HG02938 (cell line): ENCODE data around the gene PNPT1.

ENCODE experiments used
- ATAC-seq: cut with Tn5 transposase; IDR thresholded peaks from one replicate; pipeline ENCODE4 v1.9.1; 2021; ENCODE audit warnings: mild to moderate bottlenecking, moderate library complexity; ENCODE audit not compliant: unreplicated experiment

Gene PNPT1

DNA sequence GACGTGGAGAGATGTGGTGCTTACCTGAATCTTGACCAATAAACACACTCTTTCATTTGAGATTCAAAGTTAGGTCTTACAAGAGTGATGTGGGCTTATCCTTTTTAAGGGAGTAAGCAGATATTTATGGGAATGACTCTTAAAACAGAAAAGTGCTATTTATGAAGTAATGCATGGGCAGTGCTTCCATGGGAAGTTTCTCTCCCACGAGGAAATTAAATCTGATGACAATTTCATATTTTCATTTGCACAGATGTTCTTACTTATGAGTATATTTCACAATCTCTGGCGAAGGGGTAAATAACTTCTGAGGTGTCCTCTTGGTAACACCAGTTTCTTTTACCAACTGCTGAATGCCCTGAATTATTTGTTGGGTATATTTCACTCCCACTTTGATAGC is 21.0 kb downstream of the PNPT1 start:
- ATAC-seq, result no peak

DNA sequence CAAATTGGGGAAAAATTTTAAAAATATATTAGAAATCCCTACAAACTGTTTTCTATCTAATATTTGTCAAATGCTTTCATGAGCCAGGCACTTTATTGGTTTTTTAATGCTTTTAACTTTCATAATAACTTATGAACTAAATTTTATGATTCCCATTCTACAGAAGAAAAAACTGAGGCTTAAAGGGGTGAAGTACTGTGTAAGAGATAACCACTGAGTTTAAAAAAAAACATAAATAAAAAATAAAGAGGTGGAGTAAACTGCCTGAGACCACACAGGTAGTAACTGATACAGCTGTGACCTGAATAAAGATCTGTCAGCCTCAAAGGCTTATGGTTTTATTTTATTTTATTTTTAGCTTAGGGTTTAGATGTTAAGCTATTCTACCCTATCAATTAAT is 24.7 kb downstream of the PNPT1 start:
- no peak for ATAC-seq

DNA sequence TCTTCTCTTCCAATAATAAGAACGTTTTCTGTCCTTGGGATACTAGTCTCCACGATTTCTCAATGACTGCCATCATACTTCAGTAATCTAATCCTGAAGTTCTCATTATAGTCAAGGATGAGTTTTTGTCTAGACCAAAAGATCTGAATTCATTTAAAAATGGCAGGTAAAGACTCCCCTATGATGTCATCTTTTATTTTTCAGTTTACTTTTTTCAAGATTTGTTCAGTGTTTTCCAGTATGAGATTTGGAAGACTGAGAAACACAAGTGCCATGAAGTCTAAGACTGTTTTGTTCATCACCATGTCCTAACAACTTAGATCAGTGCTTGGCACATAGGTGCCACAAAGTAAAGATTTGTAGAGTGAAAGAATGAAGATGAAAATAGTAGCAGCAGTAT is 40.4 kb downstream of the PNPT1 start:
- ATAC-seq, result no peak

DNA sequence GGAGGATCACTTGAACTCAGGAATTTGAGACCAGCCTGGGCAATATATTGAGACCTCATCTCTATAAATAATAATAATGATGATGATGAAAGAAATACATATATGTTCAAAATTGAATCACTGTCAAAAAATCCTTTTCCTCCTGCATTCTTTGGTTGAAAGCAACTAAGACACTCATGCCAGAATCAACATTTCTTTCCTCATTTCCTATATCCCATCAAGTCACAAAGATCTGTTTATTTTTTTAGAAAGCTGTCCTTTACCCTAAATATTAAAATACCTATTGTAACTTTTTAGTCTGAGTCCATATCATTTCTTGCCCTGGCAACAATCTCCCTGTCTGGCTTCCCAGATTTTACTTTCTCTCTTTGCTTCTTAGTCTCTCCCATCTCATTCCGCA is 44.4 kb downstream of the PNPT1 start:
- no peak for ATAC-seq

DNA sequence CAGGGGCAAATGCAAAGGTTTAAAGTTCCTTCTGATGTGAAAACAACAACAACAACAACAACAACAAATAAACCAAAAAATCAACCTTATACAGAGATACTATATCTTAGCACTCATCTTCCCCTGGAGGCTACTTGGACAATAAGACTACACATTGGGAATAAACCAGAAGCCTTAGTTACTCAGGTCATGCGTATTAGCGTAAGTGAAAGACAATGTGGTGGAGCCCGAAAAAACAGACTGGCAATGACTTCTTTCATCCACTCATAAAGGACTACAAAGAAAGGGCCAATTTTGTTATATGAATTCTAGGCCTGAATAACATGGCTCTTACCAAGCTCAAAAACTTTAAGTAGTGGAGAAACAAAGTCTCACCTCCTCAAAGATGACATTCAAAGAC is 56.8 kb downstream of the PNPT1 start:
- no peak for ATAC-seq

DNA sequence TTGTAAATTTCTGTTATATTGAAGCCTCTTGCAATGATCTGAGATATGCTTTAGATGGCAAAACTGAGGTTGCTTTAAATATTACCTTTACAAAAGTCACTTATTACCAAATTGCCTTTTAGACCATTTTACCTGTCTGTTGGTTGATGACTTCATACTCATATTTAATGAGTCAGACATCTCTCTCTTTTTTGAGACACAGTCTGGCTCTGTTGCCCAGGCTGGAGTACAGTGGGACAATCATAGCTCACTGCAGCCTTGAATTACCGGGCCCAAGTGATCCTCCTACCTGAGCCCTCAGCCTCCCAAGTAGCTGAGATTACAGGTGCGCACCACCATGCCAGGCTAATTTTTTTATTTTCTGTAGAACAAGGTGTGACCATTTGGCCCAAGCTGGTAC is 64.7 kb downstream of the PNPT1 start:
- no peak for ATAC-seq

DNA sequence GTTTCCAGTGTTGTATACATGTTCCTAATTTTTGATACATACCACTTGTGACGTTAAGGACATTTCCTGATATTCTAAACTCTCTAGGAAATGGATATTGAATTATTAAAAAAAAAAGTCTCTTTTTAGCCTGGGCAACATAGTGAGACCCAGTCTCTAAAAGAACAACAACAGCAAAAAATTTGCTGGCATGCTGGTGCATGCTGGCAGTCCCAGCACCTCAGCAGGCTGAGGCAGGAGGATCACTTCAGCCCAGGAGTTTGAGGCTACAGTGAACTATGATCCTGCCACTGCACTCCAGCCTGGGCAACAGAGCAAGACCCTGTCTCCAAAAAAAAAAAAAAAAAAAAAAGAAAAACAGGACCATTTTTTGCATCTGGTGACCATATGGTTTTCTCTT is 65.7 kb downstream of the PNPT1 start:
- ATAC-seq, result no peak

DNA sequence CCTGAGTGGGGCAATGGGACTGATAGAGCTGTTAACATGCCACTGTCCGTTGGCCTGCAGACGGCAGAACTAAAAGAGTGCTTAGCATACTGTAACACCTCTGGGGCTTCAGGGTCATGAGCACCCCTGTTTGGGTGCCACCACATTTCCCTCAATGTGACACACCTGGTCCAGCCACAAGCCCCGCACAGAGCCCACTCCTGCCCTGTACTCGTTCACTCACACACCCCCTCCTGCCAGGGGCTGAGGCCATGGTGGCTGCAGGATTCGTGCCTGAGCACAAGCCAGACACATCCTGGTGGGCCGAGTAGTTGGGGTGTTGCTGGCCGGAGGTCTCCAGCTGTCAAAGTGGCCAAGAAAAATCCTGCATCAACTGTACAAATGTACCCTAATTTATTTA is 71.8 kb downstream of the PNPT1 start:
- ATAC-seq, result no peak

DNA sequence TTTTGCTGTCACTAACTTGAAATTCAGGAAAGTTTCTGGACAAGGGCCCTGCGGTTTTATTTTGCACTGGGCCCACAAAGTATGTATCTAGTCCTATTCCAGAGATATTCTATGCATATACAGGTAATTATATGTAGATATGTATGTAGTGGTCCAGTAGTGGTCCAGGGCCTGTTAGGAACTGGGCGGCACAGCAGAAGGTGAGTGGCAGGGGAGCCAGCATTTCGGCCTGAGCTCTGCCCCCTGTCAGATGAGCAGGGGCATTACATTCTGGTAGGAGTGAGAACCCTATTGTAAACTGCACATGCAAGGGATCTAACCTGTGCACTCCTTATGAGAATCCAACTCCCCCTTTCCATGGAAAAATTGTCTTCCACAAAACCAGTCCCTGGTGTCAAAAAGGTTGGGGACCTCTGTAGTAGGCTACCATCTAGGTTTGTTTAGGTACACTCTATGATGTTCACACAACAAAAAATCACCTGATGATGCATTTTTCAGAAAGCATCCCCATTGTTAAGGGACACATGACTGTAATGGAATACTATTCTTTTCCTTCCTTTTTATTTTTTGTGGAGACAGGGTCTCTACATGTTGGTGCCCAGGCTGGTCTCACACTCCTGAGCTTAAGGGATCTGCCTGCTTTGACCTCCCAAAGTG is 73.4 kb downstream of the PNPT1 start:
- no peak for ATAC-seq

DNA sequence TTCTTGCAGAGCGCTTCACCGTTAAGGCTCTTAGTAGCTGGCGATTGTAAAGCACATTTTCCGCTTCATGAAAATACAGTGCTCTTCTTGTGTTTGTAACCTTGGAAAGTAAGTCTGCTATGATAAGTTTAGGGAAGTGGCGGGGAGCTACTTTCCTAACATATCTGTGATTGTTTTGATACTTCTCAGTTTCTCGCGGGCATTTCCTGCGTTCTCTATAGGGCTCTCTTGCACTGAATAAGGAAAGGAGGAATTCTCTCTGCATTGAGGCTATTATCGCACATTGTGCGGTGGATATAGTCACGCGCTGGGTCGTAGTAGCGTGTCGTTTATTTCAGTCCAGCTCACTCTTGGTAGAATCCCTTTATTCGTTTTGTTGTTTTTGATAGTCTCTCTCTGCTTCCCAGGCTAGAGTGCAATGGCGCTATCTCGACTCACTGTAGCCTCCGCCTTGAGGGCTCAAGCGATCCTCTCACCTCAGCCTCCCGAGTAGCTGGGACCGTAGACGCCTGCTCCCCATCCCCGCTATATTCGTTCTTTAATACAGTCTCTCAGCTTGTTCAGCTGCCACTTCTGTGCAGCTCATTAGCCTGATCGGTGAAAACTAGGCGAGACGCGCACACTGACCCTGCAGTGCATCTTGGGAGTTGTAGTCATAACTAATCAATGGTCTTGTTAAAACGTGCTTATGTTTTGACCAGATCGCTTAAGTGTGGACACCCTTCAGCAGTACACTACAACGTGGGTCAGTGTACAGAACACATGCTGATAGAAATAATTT is 75.2 kb downstream of the PNPT1 start:
- peak; percentile 35 for ATAC-seq

DNA sequence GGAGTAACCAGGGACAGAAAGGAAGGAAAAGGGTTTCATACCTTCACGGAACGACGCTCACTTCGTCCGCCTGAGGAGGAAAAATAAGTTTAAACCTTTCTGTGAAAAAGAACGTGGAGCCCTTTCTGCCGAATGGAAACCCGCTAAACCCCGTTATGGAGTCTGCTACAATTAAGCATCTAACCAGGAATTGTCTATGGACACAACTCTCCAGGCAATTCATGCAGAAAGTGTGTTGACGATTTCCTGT is 75.7 kb downstream of the PNPT1 start:
- ATAC-seq, result no peak

DNA sequence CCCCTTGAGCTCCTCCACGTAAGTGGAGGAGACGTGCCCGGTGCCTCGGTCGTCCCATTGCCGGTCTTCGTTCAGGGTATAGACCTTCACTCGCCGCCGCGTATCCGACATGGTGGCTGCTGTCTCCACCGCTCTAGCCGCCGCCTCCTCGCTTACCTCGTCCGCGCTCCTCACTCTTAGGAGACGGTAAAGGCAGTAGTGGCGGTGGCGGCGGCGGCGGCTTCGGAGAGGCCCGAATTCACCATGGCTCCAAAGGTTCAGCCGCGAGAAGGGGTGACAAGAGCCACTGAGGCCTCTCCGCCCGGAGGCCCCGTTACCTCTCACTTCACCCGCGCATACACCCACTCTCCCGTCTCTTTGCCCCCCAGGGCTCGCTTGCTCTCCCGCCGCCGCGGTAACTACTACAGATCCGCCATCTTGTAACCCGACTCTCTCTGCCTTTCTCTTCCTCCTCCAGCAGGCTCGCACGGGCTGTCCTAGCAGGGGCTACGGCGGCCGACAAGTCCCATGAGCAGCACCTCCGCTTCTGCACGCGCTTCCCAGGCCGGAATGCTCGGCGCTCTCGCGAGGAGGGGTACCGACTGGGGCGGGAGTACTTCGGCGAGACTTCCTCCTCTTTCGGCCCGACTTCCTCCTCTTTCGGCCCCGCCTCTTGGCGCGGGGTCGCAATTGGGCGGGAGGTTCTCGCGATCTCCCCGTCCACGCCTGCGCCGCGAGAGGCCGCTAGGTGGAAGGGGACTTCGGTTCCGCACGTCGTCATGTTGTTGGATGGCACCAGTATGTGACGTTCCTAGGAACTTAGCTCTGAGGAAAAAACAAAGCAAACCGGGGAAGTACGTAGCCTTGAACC is 76.2 kb downstream of the PNPT1 start, which contains the start of gene PPP4R3B:
Gene PPP4R3B, minus strand, starts transcription at position 448 of the 850 bp plus-strand sequence. Its CDS starts 337 bp downstream, at position 111.
- peak; percentile 74 for ATAC-seq

DNA sequence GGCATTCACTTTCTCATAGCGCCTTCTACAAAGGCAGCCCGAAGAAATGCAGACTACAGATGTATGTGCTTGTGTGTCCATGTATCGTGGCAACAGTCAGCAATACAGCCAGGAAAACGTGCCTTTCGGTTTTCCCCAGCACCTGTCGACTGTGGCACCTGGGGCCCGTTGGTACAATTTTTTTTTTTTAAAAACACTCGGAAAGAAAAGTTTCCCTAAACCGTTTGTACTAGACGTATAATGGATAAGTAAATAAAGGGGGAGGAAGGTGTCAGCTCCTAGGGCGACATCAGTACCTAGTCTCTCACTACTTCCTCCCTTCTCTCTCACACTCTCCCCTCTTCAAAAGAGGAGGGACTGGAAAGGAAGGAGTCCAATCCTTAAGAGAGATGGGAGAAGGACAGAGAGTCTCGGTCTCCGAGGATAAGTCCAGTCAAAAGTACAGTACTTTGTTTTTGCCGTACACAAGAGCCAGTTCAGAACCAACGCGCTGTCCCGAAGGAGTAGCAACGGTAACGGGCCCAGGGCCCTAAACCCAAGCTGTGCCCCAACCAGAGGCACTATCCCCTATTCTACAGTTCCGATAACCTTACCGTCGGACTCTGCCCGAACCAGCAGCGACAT is 77.0 kb downstream of the PNPT1 start:
- ATAC-seq, result peak; percentile 27

DNA sequence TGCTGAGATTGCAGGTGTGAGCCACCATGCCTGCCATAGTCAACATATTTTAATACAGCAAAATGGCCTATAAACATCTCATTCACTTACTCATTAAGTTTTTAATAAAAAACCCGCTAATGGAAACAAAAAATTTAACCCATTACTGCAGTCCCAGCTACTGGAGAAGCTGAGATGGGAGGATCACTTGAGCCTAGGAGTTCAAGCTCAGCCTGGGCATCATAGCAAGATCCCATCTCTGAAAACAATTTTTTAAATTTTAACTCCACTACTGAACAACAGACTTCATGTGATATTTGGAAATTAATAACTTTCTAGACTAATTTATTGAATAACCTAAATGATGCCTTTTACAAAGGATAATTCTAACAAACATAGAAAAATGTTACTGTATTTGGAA is 81.6 kb downstream of the PNPT1 start:
- ATAC-seq, result no peak

DNA sequence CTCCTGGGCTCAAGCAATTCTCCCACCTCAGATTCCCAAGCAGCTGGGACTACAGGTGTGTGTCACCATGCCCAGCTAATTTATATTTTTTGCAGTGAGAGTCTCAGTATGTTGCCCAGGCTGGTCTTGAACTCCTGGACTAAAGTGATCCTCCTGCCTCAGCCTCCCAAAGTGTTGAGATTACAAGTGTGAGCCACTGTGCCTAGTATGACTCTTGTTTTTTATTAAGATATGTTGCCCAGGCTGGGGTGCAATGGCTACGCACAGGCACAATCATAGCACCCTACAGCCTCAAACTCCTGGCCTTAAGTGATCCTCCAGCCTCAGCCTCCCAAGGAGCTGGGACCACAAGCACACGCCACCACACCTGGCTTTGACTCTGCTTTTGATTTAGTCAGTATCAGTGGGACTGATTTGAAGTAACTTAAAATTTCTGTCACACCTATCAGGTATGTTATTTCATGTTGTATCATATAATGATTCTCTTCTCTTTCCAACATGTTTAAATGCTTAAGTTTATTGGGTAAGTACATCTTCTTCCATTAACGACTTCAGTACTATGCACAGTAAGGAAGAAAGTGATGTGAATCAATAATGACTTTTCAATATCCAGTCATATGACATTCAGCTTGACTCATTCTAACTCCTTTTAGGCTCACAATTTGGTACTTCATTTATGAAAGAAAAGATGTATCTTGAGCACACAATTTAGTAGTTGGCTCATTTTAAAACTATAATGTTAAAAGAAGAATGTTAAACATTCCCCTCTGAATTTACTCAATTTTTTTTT is 82.5 kb downstream of the PNPT1 start:
- no peak for ATAC-seq

DNA sequence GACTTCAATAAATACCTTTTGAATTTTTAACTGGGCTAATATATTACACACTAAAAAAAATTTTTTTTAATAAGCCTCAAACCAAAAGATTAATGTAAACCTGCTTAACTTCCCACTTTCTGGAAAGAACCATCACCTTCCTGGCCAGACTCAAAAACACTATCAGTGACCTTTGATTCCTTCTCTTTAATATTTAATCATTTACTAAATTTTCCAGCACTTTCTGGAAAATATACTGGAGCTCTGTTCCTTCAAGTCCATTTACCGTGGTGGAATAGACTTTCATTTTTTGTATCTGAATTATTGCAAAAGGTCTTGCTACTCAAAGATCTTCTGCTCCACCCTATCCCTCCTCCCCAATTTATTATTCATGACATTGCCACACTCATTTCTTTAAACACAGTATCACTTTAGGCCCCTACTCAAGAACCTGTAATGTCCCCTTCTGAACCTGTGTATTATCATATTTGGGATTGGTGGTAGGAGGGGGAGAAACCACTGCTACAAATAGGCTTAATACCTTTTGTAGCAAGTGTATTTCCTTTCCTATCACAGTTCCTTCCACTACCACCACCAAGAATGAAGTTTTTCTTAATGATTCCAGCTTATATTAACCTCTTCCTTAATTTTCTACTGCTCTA is 83.6 kb downstream of the PNPT1 start:
- no peak for ATAC-seq

DNA sequence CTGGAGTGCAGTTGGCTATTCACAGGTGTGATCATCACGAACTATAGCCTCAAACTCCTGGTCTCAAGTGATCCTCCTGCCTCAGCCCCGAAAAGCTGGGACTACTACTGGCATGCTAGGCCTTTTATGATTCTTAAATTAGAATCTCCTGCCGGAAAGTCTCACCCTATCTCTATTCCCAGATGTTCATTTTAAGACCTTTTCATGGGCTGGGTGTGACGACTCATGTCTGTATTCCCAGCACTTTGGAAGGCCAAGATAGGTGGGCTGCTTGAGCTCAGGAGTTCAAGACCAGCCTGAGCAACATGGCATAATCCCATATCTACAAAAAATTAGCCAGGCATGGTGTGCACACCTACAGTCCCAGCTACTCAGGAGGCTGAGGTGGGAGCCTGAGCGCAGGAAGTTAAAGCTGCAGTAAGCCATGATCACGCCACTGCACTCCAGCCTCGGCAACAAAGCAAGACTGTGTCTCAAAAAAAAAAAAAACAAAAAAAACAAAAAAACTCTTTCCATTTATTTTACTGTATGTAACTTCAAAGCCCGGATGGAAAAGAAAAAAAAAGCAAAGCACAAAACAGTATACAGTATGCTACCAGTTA is 84.3 kb downstream of the PNPT1 start:
- ATAC-seq, result no peak

DNA sequence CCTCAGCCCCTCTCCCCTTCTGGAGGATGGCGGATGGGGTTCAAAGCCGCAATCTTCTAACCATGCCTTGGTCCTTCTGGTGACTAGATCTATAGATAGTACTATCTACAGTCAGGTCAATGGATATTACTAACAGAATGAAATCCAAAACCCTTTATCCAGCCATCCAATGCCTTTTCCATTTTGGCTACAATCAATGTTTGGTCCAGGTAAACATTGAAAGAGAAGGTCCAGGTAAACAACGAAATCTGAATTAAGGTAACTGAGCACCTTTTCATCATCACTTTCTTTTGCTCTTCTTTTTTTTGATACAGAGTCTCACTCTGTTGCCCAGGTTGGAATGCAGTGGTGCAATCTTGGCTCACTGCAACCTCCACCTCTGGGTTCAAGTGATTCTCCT is 85.9 kb downstream of the PNPT1 start:
- ATAC-seq, result no peak

DNA sequence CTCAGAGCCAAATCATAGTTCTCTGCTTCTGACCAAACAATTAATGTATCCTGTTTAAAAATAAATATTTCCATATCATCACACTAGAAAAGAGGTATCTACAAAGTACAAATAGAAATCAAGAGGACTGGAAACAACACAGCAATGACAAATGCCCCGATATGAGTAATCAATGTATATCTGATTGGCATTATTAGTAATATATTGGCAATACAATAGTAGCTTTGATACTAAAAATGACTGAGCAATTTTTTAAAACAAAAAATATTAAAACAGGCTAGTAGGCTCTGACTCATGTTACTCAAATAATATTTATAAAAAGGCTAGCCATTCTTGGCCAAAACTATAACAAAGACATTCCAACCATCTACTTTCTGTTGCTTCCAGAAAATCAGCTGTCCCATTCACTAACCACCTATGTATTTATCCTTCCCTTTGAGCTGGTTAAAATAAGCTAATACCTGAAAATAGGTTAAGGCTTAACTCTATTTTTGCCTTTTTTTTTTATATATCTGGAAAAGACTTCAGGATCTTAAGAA is 89.5 kb downstream of the PNPT1 start:
- ATAC-seq, result no peak

DNA sequence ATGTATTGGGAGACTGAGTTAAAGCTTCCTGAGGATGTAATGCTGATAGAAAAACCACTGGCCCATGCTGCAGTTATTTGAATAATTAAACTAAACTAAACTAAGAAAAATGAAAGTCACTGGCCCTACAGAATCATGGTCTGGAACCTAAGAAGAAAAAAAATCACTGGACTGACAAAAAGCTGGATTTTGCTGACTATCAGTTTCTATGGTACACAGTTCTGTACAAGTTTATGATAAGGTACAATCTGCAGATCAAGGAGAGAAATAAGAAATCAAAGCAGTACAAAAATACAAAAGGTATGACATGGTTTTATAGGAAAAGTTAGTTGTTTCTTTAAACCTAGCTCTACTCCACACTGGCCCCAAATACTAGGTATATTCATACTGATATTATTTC is 91.8 kb downstream of the PNPT1 start:
- no peak for ATAC-seq
